Mucosa of rectum (tissue), 2 donors: ENCODE results near the gene SKP2.
"Not testable (repeated sequence)": the region's sequence is repeated elsewhere in the genome, so short reads cannot be mapped to it uniquely, and the experiment has no call there.

Experiments
- H3K27ac ChIP-seq, 2 donors: one replicate each; pipeline ENCODE4 v1.7.0; 2013; ENCODE audit warnings: inconsistent platforms in 2 of 2, low read depth in 2 of 2, low read length in 2 of 2
- H3K27me3 ChIP-seq, 2 donors: one replicate each; pipeline ENCODE4 v1.7.0; 2013; ENCODE audit warnings: low read length in 2 of 2; ENCODE audit not compliant: control insufficient read depth in 2 of 2, insufficient read depth in 2 of 2
- H3K36me3 ChIP-seq, 2 donors: one replicate each; pipeline ENCODE4 v1.7.0; 2013; ENCODE audit warnings: low read length in 2 of 2; ENCODE audit not compliant: control insufficient read depth in 2 of 2, insufficient read depth in 2 of 2
- H3K4me1 ChIP-seq, 2 donors: one replicate each; pipeline ENCODE4 v1.7.0; 2013; ENCODE audit warnings: low read length in 2 of 2, mild to moderate bottlenecking in 1 of 2; ENCODE audit not compliant: control insufficient read depth in 2 of 2, insufficient read depth in 2 of 2
- H3K4me3 ChIP-seq, 2 donors: one replicate each; pipeline ENCODE4 v1.7.0; 2013; ENCODE audit warnings: low read length in 2 of 2
- H3K9ac ChIP-seq, 2 donors: one replicate each; pipeline ENCODE4 v1.7.0; 2013; ENCODE audit warnings: low read length in 2 of 2, low read depth in 1 of 2, mild to moderate bottlenecking in 1 of 2
- H3K9me3 ChIP-seq, 2 donors: one replicate each; pipeline ENCODE4 v1.7.0; 2013; ENCODE audit warnings: low read length in 2 of 2; ENCODE audit not compliant: control insufficient read depth in 2 of 2
- donor health status: healthy.
- donor health status: Normal muscosa, but diverticular disease.

Gene SKP2

GRCh38 chr5:36173426-36173825 is 21.5 kb downstream of the SKP2 start:
- Histone ChIP-seq H3K36me3 (peaks cover 32 to 52% of the 10 kb centered on the region in 2 donors), H3K27ac (no peak overlapping the region), H3K27me3 (no peaks in the 10 kb centered on the region), H3K4me1 (no peaks in the 10 kb centered on the region), H3K9ac (no peak overlapping the region), H3K9me3 (no peaks in the 10 kb centered on the region), H3K4me3 (no peak overlapping the region)

- Histone ChIP-seq H3K9ac (no peak overlapping the region), H3K36me3 (peaks cover 30 to 46% of the 10 kb centered on the region in 2 donors), H3K27ac (no peak overlapping the region), H3K9me3 (no peaks in the 10 kb centered on the region), H3K27me3 (no peaks in the 10 kb centered on the region), H3K4me1 (no peaks in the 10 kb centered on the region), H3K4me3 (no peak overlapping the region)
Observed at GRCh38 chr5:36174119-36174518, 22.2 kb downstream of the SKP2 start.

- Histone ChIP-seq H3K4me1 (no peaks in the 10 kb centered on the region), H3K4me3 (no peak overlapping the region), H3K27ac (no peak overlapping the region), H3K27me3 (no peaks in the 10 kb centered on the region), H3K36me3 (peaks cover 30 to 43% of the 10 kb centered on the region in 2 donors), H3K9ac (no peak overlapping the region), H3K9me3 (no peaks in the 10 kb centered on the region)
Observed at GRCh38 chr5:36175043-36175442, 23.1 kb downstream of the SKP2 start.

- Histone ChIP-seq H3K4me1 (no peaks in the 10 kb centered on the region), H3K36me3 (peaks cover 33 to 38% of the 10 kb centered on the region in 2 donors), H3K27ac (no peak overlapping the region), H3K9me3 (no peaks in the 10 kb centered on the region), H3K4me3 (no peak overlapping the region), H3K27me3 (no peaks in the 10 kb centered on the region), H3K9ac (no peak overlapping the region)
Observed at GRCh38 chr5:36177154-36177553, 25.2 kb downstream of the SKP2 start.

GRCh38 chr5:36177715-36178523 is 26.0 kb downstream of the SKP2 start:
- no peak overlapping the region for H3K9ac ChIP-seq
- no peaks in the 10 kb centered on the region for H3K9me3 ChIP-seq
- H3K4me1 ChIP-seq: no peaks in the 10 kb centered on the region
- no peaks in the 10 kb centered on the region for H3K27me3 ChIP-seq
- H3K27ac ChIP-seq: no peak overlapping the region
- H3K36me3 ChIP-seq: peaks cover 31% of the 10 kb centered on the region in 2 donors
- no peak overlapping the region for H3K4me3 ChIP-seq

- H3K4me3 ChIP-seq: no peak overlapping the region
- H3K9me3 ChIP-seq: no peaks in the 10 kb centered on the region
- no peaks in the 10 kb centered on the region for H3K27me3 ChIP-seq
- no peaks in the 10 kb centered on the region for H3K4me1 ChIP-seq
- H3K9ac ChIP-seq: no peak overlapping the region
- H3K27ac ChIP-seq: no peak overlapping the region
- H3K36me3 ChIP-seq: peaks cover 25 to 28% of the 10 kb centered on the region in 2 donors
Observed at GRCh38 chr5:36178524-36178890, 26.6 kb downstream of the SKP2 start.

GRCh38 chr5:36179950-36180349 is 28.0 kb downstream of the SKP2 start:
- Histone ChIP-seq H3K9me3 (no peaks in the 10 kb centered on the region), H3K36me3 (peaks cover 12 to 17% of the 10 kb centered on the region in 2 donors), H3K4me3 (no peak overlapping the region), H3K4me1 (no peaks in the 10 kb centered on the region), H3K27me3 (no peaks in the 10 kb centered on the region), H3K9ac (no peak overlapping the region), H3K27ac (no peak overlapping the region)

GRCh38 chr5:36180556-36181350 is 28.8 kb downstream of the SKP2 start:
- Histone ChIP-seq H3K27me3 (no peaks in the 10 kb centered on the region), H3K9me3 (no peaks in the 10 kb centered on the region), H3K27ac (no peak overlapping the region), H3K4me1 (no peaks in the 10 kb centered on the region), H3K9ac (no peak overlapping the region), H3K4me3 (no peak overlapping the region), H3K36me3 (peaks cover 12 to 13% of the 10 kb centered on the region in 2 donors)

- H3K9ac ChIP-seq: no peak overlapping the region
- H3K27me3 ChIP-seq: no peaks in the 10 kb centered on the region
- H3K9me3 ChIP-seq: no peaks in the 10 kb centered on the region
- no peaks in the 10 kb centered on the region for H3K4me1 ChIP-seq
- H3K36me3 ChIP-seq: peaks cover 12 to 13% of the 10 kb centered on the region in 2 donors
- H3K4me3 ChIP-seq: no peak overlapping the region
- no peak overlapping the region for H3K27ac ChIP-seq
Observed at GRCh38 chr5:36181774-36182173, 29.9 kb downstream of the SKP2 start.

- H3K9ac ChIP-seq, H3K27me3 ChIP-seq, H3K27ac ChIP-seq, H3K4me1 ChIP-seq, H3K4me3 ChIP-seq, H3K9me3 ChIP-seq: not testable (repeated sequence)
- peaks cover 7 to 11% of the 10 kb centered on the region in 2 donors for H3K36me3 ChIP-seq
Observed at GRCh38 chr5:36184408-36184807, 32.5 kb downstream of the SKP2 start.
